OCI-LY7 (cell line): ENCODE data around the gene OR7D2. TPM values are rescaled to one million over a fixed set of nuclear protein-coding genes. Genes with fewer than 3 reads are reported as not detected.

Source experiments
- BruUV-seq: library from RNA; stranded (reverse); fragments of 400-500 nt; replicated peaks from 2 replicates; lab custom pipeline; 2021; lab: Mats Ljungman, UMichigan
- CTCF ChIA-PET: fragments of 300-600 bp; sonication (Branson Sonifier 250); formaldehyde crosslinking; loops from one replicate; lab custom pipeline; 2022; ENCODE audit warnings: antibody characterized with exemption; ENCODE audit not compliant: unreplicated experiment; lab: Charles Lee
- POLR2A ChIA-PET: fragments of 300-600 bp; sonication (Branson Sonifier 250); formaldehyde crosslinking; loops from one replicate; lab custom pipeline; 2022; ENCODE audit warnings: antibody characterized with exemption; lab: Charles Lee
- DNase-seq: peaks from one replicate; pipeline ENCODE4 v3.0.0-alpha.2; 2015; ENCODE audit warnings: low spot score
- H2AFZ ChIP-seq: fragments of 200-600 bp; sonication (generic), shearing (Covaris generic); 2 replicates; pipeline ENCODE4 v1.6.1; 2014; ENCODE audit warnings: mild to moderate bottlenecking, antibody characterized with exemption, low read length, moderate library complexity
- H3K27ac ChIP-seq: fragments of 200-600 bp; sonication (generic); 2 replicates; pipeline ENCODE4 v1.5.1; 2014; ENCODE audit warnings: mixed run types, low read depth, mild to moderate bottlenecking, moderate library complexity, low read length, inconsistent platforms; ENCODE audit not compliant: poor library complexity, severe bottlenecking
- H3K36me3 ChIP-seq: fragments of 200-600 bp; sonication (generic); 2 replicates; pipeline ENCODE4 v1.6.1; 2014; ENCODE audit warnings: mild to moderate bottlenecking, antibody characterized with exemption, low read length, moderate library complexity, mixed read lengths; ENCODE audit not compliant: insufficient read depth
- H3K4me1 ChIP-seq: fragments of 200-600 bp; sonication (generic); 2 replicates; pipeline ENCODE4 v1.5.1; 2014; ENCODE audit warnings: mild to moderate bottlenecking, low read length; ENCODE audit not compliant: insufficient read depth, poor library complexity, severe bottlenecking
- H3K4me2 ChIP-seq: fragments of 200-600 bp; sonication (generic); 2 replicates; pipeline ENCODE4 v1.6.1; 2014; ENCODE audit warnings: mild to moderate bottlenecking, low read length
- H3K4me3 ChIP-seq: fragments of 200-600 bp; sonication (generic); 2 replicates; pipeline ENCODE4 v1.5.1; 2014; ENCODE audit warnings: mild to moderate bottlenecking, low read depth, low read length; ENCODE audit not compliant: poor library complexity, severe bottlenecking
- H3K79me2 ChIP-seq: fragments of 200-600 bp; sonication (generic); 2 replicates; pipeline ENCODE4 v1.6.1; 2016; ENCODE audit warnings: low read depth, mild to moderate bottlenecking, low read length, moderate library complexity, mixed read lengths; ENCODE audit not compliant: insufficient read depth
- H3K9me2 ChIP-seq: fragments of 200-600 bp; sonication (generic); 2 replicates; pipeline ENCODE4 v1.6.1; 2016; ENCODE audit warnings: mild to moderate bottlenecking, low read length, mixed read lengths; ENCODE audit not compliant: insufficient read depth
- H3K9me3 ChIP-seq: fragments of 200-600 bp; sonication (generic); 2 replicates; pipeline ENCODE4 v1.6.1; 2014; ENCODE audit warnings: mild to moderate bottlenecking, mixed run types, low read length, mixed read lengths
- H4K20me1 ChIP-seq: fragments of 200-600 bp; sonication (generic); 2 replicates; pipeline ENCODE4 v1.6.1; 2014; ENCODE audit warnings: mild to moderate bottlenecking, antibody characterized with exemption, low read length, moderate library complexity, mixed read lengths; ENCODE audit not compliant: insufficient read depth
- EZH2phosphoT487 ChIP-seq: fragments of 200-600 bp; sonication (generic); IDR thresholded peaks from 2 replicates; pipeline ENCODE4 v1.6.1; 2018; ENCODE audit warnings: low read depth, borderline replicate concordance, mild to moderate bottlenecking, mixed run types, antibody characterized with exemption, low read length, moderate library complexity, mixed read lengths
- intact Hi-C: fragments of 100-400 bp; cut with micrococcal nuclease; formaldehyde crosslinking; loops from one replicate; pipeline ENCODE4 v1.10.0; 2022; ENCODE audit not compliant: unreplicated experiment
- total RNA-seq, 2 experiments: library from RNA; depleted of rRNA in 1 of 2; stranded (reverse); fragments of >200 nt in 1 of 2; shearing (Covaris generic) in 1 of 2; gene quantifications; 2 replicates each; pipeline ENCODE4 v1.2.3, GENCODE V29; 2014 to 2022
- TF ChIP-seq, protein P1 (sequence below): fragments of 200-600 bp; sonication (generic); conservative IDR thresholded peaks from 2 replicates; pipeline ENCODE4 v1.5.1; 2014; ENCODE audit warnings: mild to moderate bottlenecking, antibody characterized with exemption, low read length, moderate library complexity, mixed read lengths

The OR7D2 gene
- total RNA-seq, 2 experiments from 2014 or later: not detected

GRCh38 chr19:9149997-9150396 is 28.8 kb upstream of the OR7D2 start:
- ChIA-PET POLR2A (no interaction called here), CTCF (no interaction called here)
- intact Hi-C loops: no loop called here
- no peak for DNase-seq
- Histone ChIP-seq H3K27ac (no peak overlapping the region), H3K4me2 (no peak overlapping the region), H3K36me3 (peaks cover 98% of the 10 kb centered on the region), H3K4me3 (no peak overlapping the region), H4K20me1 (no peaks in the 10 kb centered on the region), H3K9me2 (no peaks in the 10 kb centered on the region), H3K79me2 (peaks cover 100% of the 10 kb centered on the region), H2AFZ (no peak overlapping the region), H3K4me1 (no peaks in the 10 kb centered on the region), H3K9me3 (peaks cover 60% of the 10 kb centered on the region)
- TF ChIP-seq EZH2phosphoT487: no peak
- TF ChIP-seq, protein P1, sequence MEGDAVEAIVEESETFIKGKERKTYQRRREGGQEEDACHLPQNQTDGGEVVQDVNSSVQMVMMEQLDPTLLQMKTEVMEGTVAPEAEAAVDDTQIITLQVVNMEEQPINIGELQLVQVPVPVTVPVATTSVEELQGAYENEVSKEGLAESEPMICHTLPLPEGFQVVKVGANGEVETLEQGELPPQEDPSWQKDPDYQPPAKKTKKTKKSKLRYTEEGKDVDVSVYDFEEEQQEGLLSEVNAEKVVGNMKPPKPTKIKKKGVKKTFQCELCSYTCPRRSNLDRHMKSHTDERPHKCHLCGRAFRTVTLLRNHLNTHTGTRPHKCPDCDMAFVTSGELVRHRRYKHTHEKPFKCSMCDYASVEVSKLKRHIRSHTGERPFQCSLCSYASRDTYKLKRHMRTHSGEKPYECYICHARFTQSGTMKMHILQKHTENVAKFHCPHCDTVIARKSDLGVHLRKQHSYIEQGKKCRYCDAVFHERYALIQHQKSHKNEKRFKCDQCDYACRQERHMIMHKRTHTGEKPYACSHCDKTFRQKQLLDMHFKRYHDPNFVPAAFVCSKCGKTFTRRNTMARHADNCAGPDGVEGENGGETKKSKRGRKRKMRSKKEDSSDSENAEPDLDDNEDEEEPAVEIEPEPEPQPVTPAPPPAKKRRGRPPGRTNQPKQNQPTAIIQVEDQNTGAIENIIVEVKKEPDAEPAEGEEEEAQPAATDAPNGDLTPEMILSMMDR: no peak
- BruUV-seq: no TSS peak

GRCh38 chr19:9150650-9151049 is 28.1 kb upstream of the OR7D2 start:
- no peak for TF ChIP-seq EZH2phosphoT487
- TF ChIP-seq, protein P1: no peak
- Histone ChIP-seq H3K4me2 (no peak overlapping the region), H3K9me3 (peaks cover 60% of the 10 kb centered on the region; the same call in 1 of the 2 replicates), H3K4me3 (no peak overlapping the region), H3K36me3 (peaks cover 98% of the 10 kb centered on the region), H3K9me2 (no peaks in the 10 kb centered on the region), H3K79me2 (peaks cover 100% of the 10 kb centered on the region), H2AFZ (no peak overlapping the region), H4K20me1 (no peaks in the 10 kb centered on the region), H3K27ac (no peak overlapping the region), H3K4me1 (peaks cover under 1% of the 10 kb centered on the region)
- ChIA-PET CTCF (no interaction called here), POLR2A (no interaction called here)
- intact Hi-C loops: no loop called here
- no TSS peak for BruUV-seq
- no peak for DNase-seq

- CTCF ChIA-PET: no interaction called here
- no TSS peak for BruUV-seq
Observed at GRCh38 chr19:9151367-9151766, 27.4 kb upstream of the OR7D2 start.

More at GRCh38 chr19:9151367-9151766, 27.4 kb upstream of the OR7D2 start:
- intact Hi-C loops: no loop called here
- TF ChIP-seq, protein P1: no peak
- TF ChIP-seq EZH2phosphoT487: no peak
- peaks cover 100% of the 10 kb centered on the region for H3K36me3 ChIP-seq
- DNase-seq: no peak
- H3K9me3 ChIP-seq: peaks cover 59% of the 10 kb centered on the region; the same call in 1 of the 2 replicates
- POLR2A ChIA-PET: no interaction called here
- peaks cover 8% of the 10 kb centered on the region for H3K4me1 ChIP-seq
- no peak overlapping the region for H3K27ac ChIP-seq
- H3K4me3 ChIP-seq: no peak overlapping the region
- no peaks in the 10 kb centered on the region for H3K9me2 ChIP-seq
- no peak overlapping the region for H3K4me2 ChIP-seq
- H3K79me2 ChIP-seq: peaks cover 99% of the 10 kb centered on the region
- no peak overlapping the region for H2AFZ ChIP-seq
- no peaks in the 10 kb centered on the region for H4K20me1 ChIP-seq
